ENCODE results near the gene BIRC5.
"Not testable (repeated sequence)": the region's sequence is repeated elsewhere in the genome, so short reads cannot be mapped to it uniquely, and the experiment has no call there.

The BIRC5 gene

DNA sequence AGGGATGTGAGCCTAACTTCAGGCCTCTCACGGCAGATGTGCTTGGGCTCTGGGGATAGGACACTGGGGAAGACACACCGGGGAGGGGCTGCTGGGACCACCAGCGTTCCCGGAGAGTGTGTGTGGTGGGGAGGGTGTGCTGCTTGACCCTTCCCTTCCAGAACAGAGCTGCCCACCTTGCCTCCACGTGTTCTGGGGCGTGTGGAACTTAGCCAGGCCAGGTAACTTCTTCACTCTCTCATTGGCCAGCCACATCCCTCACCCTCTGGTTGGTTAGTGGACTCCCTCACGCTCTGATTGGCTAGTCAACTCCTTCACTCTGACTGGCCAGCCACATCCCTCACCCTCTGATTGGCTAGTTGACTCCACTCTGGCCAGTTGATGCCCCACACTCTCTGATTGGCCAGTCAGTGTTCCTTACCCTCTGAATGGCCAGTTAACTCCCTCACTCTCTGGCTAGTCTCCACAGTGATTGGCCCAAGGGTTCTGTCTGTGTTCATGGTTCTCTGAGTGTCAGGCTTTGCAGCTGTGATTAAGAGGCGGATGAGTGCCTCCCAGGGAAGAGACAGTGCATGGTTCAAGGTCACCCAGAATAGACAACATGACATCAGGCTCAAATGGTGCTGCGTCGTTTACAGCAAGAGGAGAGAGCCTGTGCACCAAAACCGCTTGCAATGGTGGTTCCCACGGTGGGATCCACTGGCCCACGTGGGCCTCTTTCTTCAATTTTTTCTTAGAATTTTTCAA lies 27.4 kb downstream of the BIRC5 start:
- DNase-seq: no peak

DNA sequence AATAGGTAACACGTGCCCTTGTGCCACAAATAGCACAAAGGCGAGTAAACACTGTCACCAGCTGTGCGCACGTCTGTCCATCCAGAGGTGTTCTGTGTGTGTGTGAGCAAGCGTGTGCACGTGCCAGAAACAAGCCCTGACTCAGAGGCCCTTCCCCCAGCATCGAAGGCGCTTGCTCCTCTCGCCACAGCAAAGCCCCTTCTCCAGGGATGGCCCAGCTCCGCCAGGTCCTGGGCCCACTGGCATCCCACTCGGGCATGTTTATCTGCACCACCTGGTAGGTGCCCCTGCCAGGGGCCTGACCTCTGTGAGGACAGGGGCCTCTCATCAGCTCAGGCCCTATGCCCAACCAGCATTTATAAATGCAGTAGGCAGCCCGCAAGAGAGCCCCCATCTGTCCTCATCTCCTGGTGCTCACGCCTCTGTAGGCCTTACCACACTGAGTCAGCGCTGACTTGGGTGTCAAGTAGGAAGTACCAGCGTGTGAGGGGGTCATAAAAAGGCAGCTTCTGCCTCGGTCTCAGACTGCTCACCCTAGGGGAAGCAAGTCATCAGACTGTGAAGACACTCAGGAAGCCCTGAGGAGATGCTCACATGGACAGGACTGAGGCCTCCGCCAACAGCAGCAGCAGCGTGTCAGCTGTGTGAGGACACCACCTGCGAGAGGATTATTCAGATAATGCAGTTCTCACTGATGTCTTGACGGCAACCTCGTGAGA lies 28.1 kb downstream of the BIRC5 start:
- DNase-seq: no peak

DNA sequence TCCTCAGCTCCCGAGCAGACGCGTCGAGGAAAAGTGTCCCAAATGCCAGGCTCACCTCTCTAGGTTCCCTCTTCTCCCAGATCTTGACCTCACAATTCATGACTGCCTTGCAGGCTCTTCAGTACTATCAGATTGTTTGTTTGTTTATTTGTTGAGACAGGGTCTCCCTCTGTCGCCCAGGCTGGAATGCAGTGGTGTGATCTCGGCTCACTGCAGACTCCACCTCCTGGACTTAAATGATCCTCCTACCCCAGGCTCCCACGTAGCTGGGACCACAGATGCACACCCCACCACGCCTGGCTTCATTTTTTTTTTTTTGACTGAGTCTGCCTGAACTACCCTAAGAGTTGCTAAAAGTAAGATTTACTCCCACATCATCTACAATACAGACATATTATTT lies 33.3 kb downstream of the BIRC5 start:
- no peak for DNase-seq

DNA sequence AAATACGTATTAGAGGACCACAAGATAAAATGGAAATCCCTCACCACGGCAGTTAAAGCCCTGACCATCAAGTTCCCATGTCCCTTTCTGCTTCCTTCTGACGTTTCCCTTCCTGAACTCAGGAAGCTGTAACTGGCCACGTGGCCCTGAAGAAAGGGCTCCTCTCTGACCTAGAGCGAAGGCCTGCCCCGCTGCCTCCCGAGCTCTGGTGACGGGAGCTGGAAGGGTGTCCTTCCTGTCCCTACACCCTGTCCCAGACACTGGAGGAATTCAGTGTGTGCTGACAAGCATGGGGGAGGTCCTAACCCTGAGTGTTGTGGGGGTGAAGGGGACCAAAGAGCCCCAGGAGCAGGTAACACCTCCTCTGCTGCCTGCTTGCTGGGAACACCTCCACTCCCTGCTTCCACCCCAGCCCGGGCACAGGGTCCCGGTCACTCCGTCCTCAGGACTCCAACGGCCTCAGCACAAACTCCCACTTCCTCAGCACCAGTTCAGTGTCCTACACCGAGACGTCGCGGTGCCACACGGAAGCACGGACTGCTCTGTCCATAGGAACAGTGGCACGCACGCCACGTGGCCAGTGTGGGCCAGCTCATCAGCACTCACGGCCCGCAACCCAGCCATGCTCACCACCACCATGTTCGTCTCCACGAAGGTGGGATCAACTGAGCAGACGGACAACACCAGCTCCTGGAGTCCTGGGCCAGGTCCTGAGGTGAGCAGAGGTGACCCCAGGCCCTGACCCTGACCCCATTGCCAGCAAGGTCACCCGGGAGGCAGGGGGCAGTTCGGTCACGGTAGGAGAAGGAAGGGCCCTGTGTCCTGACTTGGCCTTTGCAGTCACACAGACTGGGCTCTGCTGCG lies 34.2 kb downstream of the BIRC5 start:
- DNase-seq: no peak

- DNase-seq: no peak
Measured at GRCh38 chr17:78249074-78249817, 35.2 kb downstream of the BIRC5 start.

DNA sequence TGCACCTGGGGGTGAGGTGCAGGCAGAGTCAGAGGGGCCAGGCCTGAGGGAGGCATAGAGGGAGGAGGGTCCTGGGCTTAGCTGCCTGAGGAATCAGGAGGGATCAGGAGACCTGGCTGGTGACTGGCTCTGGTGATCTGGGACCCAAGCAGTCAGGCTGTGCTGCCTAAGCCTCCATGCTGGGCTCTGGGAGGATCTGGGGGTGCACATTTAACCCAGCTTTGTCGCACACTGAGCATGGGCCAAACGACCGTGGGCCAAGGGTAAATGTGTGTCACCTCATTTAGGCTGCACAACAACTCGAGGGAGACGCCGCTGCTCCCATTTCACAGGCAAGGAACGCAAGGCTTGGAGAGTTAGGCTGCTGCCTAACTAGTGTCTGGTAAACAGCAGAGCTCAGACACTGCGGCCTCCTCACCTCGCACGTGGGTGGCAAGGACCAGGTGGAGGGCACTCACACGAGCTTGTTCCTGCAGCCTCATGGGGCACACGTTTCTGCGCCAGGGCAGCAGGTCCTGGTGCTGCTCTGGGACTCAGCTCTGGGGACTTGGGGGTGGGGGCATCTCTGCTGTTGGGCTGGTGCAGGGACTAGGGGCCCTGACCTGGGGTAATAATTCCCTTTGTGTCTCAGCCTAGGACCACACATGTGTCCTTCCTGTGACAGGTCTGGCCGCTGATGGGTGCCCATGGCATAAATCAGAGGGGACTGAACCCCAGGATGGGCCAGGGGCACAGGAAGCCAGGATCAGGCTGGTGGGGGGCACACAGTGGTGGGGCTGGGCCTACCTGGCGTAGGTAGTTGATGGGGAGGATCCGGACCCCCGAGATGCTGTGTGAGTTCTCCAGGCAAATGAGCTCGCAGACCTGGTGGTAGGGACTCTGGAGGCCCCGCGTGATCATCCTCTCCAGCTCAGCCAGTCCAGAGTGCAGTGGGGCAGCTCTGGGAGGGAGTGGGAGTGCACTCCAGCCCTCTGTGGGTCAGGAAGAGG lies 36.1 kb downstream of the BIRC5 start:
- DNase-seq: no peak

- no peak for DNase-seq
Measured at GRCh38 chr17:78250891-78251772, 37.1 kb downstream of the BIRC5 start.

DNA sequence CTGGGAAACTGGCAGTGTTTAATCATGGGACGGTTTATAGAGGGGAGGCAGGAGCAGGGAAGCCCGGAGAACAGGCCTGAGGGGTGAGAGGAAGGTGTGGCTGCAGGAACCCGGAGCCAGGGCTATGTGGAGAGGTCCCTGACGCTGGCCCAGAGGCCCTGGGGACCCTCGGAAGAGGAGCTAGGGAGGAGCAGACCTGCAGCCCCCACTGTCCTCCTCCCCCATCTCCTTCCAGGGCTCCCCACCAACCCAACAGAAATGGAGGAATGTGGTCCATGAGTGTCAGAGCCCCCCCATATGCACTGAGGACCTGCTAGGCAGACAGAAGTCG lies 37.7 kb downstream of the BIRC5 start:
- no peak for DNase-seq

DNA sequence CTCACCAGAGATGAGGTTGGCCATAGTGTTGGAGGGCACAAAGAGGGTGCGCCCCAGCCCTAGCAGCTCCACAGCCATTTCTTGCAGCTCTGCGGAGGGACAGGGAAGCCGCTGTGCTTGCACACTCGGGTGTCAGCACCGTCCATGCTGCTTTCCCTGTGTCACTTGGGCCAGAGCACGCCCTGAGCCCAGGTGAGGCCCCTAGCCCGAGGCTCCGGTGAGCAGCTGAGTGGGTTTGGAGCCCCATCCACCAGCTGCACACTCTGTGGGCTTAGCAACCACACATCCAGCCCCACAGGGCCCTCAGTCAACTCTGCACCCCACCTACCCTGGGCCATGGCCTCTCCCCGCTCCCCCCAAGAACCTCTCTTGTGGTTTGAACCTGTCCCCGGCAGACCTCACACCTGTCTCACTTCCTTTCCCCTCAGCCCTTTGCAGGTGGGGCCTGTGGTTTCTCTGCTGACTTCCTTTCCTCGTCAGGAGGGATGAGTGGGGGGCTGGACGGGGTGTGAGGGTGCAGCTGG lies 38.1 kb downstream of the BIRC5 start:
- DNase-seq: no peak

GRCh38 chr17:78252701-78253635 lies 38.9 kb downstream of the BIRC5 start:
- no peak for DNase-seq

DNA sequence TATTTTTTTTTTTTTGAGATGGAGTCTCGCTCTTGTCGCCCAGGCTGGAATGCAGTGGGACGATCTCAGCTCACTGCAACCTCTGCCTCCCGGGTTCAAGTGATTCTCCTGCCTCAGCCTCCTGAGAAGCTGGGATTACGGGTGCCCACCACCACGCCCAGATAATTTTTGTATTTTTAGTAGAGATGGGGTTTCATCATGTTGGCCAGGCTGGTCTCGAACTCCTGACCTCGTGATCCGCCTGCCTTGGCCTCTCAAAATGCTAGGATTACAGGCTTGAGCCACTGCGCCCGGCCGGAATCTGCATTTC lies 39.5 kb downstream of the BIRC5 start:
- DNase-seq: not testable (repeated sequence)

GRCh38 chr17:78253946-78254672 lies 40.1 kb downstream of the BIRC5 start:
- DNase-seq: peak; percentile 48

GRCh38 chr17:78255029-78255656 lies 41.1 kb downstream of the BIRC5 start:
- no peak for DNase-seq

DNA sequence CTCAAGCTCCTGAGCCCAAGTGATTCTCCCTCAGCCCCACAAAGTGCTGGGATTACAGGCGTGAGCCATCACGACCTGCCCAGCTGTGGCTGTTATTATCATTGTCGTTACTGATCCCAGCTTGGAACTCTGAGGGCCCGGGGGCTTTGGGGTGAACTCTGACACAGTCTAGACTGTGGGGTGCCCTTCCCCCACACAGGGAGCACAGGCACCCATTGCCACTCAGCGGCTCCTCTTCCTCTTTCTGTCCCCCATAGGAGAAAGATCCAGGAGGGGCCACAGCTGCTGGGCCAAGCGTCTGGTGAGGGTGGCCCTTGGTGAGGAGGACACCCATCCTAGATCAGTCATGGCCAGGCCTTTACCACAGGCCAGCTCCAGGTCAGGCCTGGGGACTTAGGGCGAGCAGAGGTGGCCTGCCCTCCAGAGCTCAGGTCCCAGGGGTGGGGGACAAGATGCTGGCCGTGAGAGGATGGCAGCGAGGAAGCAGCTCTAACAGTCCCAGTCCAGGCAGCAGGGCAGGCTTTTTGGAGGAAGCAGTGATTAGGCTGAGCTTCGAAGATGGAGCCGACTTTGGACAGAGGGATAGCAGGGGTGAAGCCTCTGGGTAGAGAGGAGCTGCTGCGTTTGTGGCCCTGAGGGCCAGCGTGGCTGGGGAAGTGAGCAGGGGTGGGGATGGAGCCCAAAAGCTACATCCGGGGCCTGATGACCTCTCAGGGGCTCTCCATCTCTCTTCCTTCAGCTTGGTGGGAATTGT lies 42.1 kb downstream of the BIRC5 start:
- DNase-seq: no peak

GRCh38 chr17:78256707-78257591 lies 42.9 kb downstream of the BIRC5 start:
- no peak for DNase-seq

DNA sequence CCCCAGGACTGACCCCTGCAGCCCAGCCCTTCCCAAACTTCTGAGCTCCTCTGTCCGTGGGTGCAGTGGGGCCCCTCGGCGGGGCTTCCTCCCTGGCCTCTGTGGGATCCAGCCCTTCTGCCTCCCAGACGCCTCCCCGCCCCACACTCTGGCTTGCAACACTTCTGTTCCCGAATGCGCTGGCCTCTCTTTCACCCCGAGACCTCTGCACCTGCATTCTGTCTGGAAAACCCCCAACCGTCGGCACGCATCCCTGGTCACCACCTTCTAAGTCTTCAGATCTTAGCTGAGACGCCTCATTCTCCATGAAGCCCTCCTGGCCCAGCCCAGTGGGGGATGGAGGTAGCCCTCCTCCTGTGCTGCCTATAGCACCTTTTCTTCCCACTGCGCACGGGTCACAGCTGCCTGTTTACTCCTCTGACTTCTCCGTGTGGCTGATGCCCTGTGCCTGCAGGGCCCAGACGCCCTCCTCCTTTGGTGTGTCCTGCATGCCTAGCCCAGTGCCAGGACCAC lies 43.8 kb downstream of the BIRC5 start:
- DNase-seq: no peak
